ENCODE results near the gene ANAPC5.

GRCh38 chr12:121399391-121400331 is 47.5 kb upstream of the ANAPC5 start, which contains the start of gene RNF34:
- TF ChIP-seq, protein P1, sequence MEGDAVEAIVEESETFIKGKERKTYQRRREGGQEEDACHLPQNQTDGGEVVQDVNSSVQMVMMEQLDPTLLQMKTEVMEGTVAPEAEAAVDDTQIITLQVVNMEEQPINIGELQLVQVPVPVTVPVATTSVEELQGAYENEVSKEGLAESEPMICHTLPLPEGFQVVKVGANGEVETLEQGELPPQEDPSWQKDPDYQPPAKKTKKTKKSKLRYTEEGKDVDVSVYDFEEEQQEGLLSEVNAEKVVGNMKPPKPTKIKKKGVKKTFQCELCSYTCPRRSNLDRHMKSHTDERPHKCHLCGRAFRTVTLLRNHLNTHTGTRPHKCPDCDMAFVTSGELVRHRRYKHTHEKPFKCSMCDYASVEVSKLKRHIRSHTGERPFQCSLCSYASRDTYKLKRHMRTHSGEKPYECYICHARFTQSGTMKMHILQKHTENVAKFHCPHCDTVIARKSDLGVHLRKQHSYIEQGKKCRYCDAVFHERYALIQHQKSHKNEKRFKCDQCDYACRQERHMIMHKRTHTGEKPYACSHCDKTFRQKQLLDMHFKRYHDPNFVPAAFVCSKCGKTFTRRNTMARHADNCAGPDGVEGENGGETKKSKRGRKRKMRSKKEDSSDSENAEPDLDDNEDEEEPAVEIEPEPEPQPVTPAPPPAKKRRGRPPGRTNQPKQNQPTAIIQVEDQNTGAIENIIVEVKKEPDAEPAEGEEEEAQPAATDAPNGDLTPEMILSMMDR (conservative IDR thresholded peaks at IDR 0.05 in 1 of 2, IDR thresholded peaks at IDR 0.05 in 1 of 2; ENCODE audit: extremely low read depth in 1 of 2, insufficient read depth in 1 of 2, low read depth in 1 of 2, low read length in 2 of 2) = no peak
- TF ChIP-seq EZH2 (IDR thresholded peaks at IDR 0.05; ENCODE audit: borderline replicate concordance, low read length) = no peak

Measured in mammary epithelial cell (primary cell).